Measurements from ENCODE around the gene PDE11A.

GRCh38 chr2:177589186-177589585 lies 483.4 kb downstream of the PDE11A start:
- TF ChIP-seq FOXA1 (IDR thresholded peaks at IDR 0.05) (no peak), FOXM1 (IDR thresholded peaks at IDR 0.05; ENCODE audit: borderline replicate concordance) (no peak), ELF4 (IDR thresholded peaks at IDR 0.05) (no peak), FOXK2 (IDR thresholded peaks at IDR 0.05) (no peak), L3MBTL2 (conservative IDR thresholded peaks at IDR 0.05) (no peak), HDGF (IDR thresholded peaks at IDR 0.05; ENCODE audit: borderline replicate concordance) (no peak), SP1 (IDR thresholded peaks at IDR 0.05) (no peak), PKNOX1 (IDR thresholded peaks at IDR 0.05) (no peak), SUZ12 (IDR thresholded peaks at IDR 0.05) (no peak)
